Effector CD4-positive, alpha-beta T cell (primary cell): Measurements from ENCODE around the gene CAMK2B.
A peak's percentile ranks its signal among the peaks of the same experiment; 100 is the strongest.

ENCODE experiments used
- DNase-seq: peaks from one replicate; pipeline ENCODE4 v3.0.0-alpha.2; 2020

CAMK2B gene

DNA sequence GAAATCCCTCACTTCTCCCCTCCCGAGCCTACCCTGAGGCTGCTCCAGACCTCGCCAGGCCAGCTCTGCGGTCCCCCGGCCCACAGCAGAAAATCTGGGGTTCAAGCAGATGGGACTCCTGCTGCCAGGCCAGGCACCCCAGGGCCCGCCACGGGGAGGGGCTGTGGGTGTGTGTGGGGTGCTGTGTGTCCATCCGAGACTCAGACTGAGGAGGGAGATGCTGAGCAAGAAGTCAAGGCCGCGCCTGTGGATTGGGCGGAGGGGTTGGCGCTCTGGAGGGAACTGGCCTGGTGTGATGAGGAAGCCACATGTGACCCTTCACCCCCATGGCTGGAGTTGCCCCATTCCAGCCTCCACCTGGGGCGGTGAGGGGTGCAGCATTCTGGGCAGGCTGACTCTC, 73.5 kb downstream of the CAMK2B start:
- DNase-seq: no peak

- no peak for DNase-seq
These were observed 74.1 kb downstream of the CAMK2B start for GRCh38 chr7:44251269-44251668.

- DNase-seq: no peak
These were observed 75.7 kb downstream of the CAMK2B start for GRCh38 chr7:44249639-44250234.

DNA sequence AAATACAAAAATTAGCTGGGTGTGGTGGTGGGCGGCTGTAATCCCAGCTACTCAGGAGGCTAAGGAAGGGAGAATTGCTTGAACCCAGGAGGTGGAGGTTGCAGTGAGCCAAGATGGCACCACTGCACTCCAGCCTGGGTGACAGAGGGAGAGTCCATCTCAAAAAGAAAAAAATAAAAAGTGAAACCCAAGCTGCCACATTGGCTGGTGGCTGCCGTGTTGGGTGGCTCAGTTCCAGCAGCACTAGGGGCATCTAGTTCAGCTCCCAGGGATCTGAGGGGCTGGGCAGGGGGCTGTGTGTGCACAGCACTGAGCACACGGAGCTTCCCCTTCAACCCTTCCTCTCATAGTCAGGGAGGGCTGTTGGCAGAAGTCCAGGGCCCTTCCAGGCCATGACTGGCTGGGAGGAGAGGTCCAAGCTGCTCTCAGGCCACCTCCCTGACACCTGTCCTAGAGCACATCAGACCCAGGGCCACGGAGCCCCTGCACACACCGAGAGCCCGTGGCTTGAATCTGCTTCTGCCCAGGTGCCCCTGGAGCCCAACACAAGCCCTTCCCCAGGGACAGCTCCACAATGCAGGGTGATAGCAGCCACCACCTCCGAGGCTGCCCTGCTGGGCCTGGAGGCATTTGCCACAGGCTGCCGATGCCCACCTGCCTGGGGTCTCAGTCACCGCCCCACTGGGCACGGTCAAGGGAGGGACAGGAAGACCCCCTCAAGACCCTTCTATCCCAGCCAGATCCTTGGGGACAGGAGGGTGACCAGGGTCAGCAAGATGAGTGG, 77.3 kb downstream of the CAMK2B start:
- DNase-seq: no peak

- DNase-seq: no peak
These were observed 78.8 kb downstream of the CAMK2B start for GRCh38 chr7:44246396-44247113.

DNA sequence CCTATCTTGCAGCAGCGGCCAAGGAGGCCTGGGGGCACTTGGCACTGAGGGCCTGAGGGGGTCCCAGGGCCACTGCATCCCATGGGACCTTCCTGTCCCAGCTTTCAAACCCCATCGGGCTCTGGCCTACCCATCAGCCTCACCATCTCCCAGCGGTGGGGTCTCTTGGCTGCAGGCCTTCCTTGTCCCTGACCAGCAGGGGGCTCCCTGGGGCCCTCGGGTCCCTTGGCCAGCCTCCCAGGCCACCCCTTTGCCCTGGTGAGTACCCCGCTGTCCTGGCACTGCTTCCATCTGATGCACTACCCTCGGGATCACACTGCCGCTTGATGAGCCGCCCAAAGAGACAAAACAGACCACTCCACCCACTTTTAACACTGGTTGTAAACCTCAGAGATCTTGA, 81.1 kb downstream of the CAMK2B start:
- no peak for DNase-seq

- no peak for DNase-seq
These were observed 83.3 kb downstream of the CAMK2B start for GRCh38 chr7:44242091-44242490.

DNA sequence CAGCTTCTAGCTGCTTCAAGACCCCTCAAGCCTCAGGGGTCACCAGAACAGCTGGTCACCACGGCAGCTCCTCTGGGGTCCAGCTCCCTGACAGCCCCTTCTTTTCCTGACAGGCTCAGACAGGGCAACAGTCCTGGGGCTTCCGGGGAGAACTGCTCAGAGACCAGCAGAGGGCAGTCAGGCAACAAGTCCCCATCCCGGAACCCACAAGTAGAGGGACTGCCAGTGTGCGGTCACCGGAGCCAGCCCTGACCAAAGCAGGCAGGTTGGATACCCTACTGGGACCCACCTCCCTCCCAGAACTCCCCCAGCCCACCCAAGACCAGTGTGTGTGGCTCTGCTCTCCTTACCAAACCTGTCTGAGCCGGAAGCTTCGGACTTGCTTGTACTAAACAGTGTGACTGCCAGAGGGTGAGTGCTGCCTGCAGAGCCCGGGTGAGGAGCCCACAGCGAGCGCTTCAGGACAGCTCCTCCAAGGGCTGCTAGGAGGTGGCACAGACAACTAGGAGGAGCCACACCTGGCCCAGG, 84.3 kb downstream of the CAMK2B start:
- DNase-seq: peak; percentile 25

DNA sequence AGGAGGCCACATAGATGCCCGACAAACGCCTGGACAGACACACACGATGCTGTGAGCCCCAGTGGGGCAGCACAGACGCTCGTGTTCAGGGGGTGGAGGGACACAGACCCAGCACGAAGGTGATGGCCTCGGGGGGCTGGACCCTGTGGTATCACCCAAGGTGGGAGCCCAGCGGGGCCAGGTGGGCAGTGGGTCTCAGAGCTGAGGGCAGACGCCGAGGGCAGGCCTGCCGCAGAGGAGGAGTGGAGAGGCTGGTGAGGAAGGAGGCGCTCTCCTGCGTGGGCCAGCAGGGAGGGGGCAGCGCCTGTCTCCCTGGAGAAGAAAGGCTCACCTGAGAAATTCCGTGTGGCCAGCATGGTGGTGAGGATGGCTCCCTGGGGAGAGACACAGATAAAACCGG, 85.0 kb downstream of the CAMK2B start:
- no peak for DNase-seq

DNA sequence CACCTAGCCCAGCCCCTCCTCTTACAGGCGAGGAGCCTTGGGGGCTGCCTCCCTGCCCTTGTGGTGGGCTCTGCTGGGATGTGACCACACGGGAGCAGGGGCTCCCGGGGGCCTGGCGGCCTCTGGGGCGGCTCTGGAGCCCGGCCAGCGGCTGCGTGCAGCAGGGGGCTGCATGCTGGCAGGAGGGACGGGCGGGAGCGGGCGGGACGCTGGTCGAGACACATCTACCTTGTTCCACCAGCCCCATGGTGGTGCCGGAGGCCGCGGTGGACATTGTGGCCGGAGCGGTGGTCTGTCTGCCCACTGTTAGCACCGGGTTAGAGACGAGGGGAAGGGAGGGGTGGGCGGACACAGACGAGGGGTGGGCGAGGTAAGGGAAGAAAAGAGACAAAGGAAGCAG, 86.0 kb downstream of the CAMK2B start:
- no peak for DNase-seq

DNA sequence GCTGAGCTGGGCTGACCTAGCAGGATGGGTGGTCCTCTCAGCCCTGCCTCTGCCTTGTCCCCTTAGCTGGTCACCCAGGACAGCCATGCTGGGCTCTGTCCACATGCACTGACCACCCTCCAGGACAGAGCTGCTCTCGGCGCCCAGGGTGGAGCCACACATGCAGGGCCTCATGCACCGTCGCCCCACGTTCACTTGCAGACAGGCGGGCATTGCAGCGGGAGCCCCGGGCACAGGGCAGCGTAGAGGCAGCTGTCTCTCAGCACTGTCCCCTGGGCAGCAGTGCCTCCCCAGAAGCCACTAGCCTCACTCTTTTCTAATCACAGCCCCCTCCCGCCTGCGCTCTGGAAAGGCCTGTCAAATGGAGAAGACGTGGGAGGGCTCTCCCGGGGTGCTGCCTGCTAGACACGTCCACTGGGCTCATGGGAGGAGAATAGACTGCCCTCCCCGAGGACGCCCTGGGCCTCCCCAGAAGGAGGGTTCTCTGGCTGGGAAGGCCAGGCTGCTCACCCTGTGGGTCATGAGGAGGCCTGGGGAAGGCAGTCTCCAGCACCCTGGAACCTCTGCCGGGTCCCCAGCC, 87.2 kb downstream of the CAMK2B start:
- no peak for DNase-seq

- no peak for DNase-seq
These were observed 87.7 kb downstream of the CAMK2B start for GRCh38 chr7:44237696-44238095.

DNA sequence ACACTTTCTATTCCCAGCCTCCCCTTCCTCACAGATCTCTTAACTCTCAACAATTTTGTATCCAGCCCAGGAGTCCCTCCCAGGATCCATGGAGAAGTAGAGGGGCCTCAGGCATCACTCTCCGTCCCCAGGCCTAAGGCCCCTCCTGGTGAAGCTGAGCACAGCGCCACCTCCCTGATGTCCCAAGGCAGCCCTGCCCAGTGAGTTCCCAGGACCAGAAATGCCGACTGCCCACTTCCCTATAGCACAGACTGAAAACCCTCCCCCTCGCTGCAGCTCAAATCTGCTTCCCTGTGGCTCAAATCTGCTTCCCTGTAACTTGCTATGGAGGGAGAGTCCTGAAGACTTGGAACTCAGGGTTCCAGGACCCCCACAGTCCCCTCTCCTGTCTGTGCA, 89.1 kb downstream of the CAMK2B start:
- no peak for DNase-seq

- DNase-seq: no peak
These were observed 89.6 kb downstream of the CAMK2B start for GRCh38 chr7:44235582-44236332.

- no peak for DNase-seq
These were observed 90.3 kb downstream of the CAMK2B start for GRCh38 chr7:44235066-44235465.

DNA sequence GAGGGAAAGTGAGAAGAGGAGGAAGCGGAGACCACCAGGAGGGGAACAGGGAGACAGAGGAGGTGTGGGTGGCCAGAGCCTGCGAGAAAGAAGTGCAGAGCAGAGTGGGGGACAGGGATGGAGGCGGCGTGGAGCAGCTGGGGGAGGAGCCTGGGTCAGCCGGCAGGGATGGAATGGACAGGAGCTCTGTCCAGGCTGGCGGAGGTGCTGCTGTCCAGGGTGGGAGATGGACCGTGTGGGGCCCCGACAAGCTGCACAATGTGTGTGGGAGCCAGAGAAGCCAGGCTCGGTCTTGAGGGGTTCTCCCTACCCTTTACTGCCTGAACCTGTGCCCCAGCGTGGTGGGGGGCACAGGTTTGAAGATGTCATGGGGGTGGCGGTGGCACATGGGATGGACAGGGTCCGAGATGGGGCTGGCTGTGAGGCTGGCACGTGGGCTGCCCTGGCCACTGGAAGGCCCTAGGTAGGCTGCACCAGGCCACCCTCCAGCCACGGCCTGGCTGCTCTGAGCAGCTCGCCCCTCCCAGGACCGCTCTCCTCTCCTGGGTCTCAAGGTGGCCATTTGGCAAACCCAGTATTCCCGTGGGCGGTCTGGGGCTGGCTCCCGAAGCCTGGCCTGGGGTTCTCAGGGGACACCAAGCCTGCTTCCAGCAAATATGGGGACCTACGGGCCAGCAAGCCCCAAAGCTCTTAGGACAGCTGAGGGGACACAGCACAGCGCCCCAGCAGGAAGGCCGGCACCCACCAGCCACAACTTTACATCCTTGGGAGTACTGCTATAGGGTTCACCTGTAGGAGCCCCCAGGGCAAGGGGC, 92.3 kb downstream of the CAMK2B start:
- DNase-seq: no peak

DNA sequence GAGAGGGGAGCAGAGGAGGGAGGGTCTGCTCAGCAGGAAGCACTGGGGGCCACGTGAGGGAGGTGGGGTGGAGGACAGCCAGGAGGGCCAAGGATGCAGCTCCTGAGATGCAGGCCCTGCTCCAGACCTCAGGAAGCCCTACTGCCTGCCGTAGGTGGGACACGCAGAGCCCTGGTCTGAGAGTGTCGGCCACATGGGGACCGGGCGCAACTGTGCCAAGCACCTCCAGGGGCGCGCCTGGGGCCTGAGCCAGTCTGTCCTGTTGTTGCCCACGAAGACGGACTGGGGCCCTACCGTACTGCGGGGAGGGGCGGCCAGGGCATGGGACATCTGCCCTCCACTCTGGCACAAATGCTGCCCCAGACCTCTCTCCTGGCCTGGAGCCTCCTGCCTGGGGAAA, 93.0 kb downstream of the CAMK2B start:
- DNase-seq: no peak

DNA sequence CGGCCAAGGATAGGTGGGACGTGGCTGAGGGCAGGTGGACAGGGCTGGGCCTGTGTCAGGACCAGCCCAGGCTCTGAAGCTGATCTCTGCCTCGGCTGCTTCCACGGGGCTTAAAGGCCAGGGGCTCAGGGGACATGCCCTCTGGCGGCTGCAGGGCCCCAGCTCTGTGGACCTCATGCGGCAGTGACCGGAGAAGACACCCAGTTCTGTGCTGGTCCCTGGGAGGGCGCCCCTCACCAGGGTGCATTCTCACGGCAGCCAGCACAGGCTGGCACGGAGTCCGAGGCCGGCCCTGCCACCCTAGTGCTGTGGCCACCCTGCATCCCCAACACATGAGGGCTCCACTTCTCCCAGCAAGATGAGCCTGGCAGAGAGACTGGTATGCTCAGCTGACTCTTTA, 94.3 kb downstream of the CAMK2B start:
- DNase-seq: no peak

DNA sequence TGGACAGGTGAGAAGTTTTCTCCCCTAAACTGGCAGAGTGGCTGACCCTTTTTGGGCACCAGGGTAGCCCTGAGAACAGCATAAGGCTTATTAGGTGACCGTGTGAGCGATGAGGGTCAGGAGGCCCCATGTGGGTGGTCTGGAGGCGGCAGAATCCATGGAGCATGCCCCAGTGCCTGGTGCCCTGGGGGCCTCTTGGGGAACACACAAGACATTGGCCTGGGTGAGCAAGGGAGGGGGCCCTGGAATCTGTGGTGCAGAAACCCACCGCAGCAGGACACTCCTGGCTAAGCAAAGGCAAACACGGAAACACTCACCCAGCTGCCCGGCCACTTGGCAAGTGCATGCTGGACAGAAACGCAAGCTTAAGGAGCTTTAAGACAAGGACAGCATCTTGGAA, 95.1 kb downstream of the CAMK2B start:
- DNase-seq: no peak

DNA sequence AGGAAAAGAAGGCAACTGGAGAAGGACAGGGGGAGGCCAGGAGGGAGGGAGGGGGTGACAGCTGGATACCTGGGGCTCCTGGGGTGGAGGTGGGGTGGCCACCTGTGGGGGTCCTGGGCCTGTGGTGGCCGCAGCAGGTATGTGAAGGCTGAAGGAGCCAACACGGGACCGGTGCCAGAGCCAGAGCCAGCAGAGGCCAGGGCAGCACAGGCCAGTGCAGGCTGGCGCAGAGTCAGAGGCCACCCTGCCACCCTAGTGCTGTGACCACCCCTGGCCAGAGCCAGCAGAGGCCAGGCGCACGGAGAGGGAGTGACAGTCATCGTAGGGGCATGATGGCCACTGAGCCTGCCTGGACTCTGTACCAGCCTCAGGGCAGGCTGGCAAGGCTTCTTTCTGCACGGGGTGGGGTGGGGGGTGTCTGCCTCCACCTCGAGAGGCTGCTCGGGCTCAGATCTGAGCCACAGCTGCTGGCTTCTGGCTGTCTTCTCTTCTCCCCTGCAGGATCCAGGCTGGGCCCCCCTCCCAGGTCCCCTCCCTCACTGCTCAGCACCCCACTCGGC, 95.8 kb downstream of the CAMK2B start:
- DNase-seq: no peak

DNA sequence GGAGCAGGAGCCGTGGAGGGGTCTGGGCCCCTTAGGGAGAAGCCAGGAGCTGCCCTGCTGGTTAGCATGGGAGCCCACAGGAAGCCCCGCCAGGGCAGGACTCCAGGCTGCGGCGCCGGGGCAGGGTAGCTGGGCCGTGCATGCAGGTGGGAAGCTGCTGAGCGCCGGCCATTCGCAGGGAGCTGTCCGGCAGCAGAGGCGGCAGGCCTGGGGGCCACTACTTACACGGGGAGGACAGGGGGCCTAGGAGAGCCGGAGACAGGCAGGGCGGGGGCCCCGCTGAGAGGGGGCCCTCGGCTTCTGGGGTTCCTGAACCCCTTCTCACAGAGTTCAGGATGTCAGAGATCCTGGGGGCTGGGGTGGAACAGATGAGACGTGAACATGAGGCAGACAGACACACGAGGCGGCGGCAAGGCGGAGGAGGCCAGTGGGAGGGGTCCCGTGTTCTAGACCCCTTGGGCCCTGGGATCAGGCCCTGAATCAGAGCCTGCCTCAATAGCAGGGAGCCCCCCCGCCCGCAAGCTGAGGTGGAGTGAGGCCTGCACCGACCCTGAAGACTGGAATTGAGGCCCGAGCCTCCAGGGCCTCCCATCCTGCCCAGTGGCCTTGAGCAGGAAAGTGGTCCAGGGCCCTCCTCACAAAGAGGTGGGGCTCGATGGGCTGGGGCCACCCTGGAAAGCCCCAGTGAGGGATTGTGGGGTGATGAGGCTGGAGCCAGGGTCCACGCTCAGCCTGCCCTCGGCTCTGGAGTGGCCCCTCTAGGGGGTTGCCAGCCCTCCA, 96.6 kb downstream of the CAMK2B start:
- DNase-seq: no peak
